ENCODE measurements around the gene SYT17.

GRCh38 chr16:19210968-19211367, 42.9 kb downstream of the SYT17 start:
- no peak for TF ChIP-seq CTCF (IDR thresholded peaks at IDR 0.05)
- TF ChIP-seq POLR2A (IDR thresholded peaks at IDR 0.05) = no peak

All from testis (tissue), 2 donors.